ENCODE data around the gene RRM1. TPM values are rescaled to one million over a fixed set of nuclear protein-coding genes. Genes with fewer than 3 reads are reported as not detected.
A peak's percentile ranks its signal among the peaks of the same experiment; 100 is the strongest.
"Not testable (repeated sequence)": the region's sequence is repeated elsewhere in the genome, so short reads cannot be mapped to it uniquely, and the experiment has no call there.

RRM1 gene
- total RNA-seq, 2 donors from 2014 or later, result 79.2 to 102 TPM

DNA sequence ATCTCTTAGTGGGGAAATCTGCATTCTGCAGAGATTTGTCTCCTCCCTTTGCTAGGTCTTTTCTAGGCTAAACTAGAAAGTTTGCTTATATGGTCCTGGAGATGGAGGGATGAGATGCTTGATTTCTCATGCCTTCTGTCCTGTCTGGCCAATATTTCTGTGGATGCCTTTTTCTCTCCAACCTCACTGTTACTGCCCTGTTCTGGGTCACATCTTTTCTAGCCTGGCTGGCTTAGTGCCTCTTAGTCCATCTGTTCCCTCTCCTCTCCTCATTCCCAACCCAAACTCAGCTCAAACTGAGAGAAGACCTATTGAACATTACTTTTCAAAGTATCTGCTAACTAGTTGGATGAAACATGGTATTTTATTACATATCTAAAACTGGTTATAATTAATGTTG, 62.0 kb downstream of the RRM1 start:
- Histone ChIP-seq H3K27ac (ENCODE audit: low read depth, low read length) (no peak overlapping the region), H3K4me1 (ENCODE audit: control insufficient read depth, insufficient read depth, low read length) (no peaks in the 10 kb centered on the region), H3K4me3 (ENCODE audit: low read length) (no peak overlapping the region), H3K9me3 (ENCODE audit: control insufficient read depth, low read length) (no peaks in the 10 kb centered on the region), H3K36me3 (ENCODE audit: control insufficient read depth, insufficient read depth, low read length) (no peaks in the 10 kb centered on the region), H3K27me3 (ENCODE audit: control insufficient read depth, insufficient read depth, low read length, poor library complexity, severe bottlenecking) (peaks cover 15% of the 10 kb centered on the region), H3K9ac (ENCODE audit: extremely low read depth, low read length, poor library complexity, severe bottlenecking) (no peak overlapping the region)
- H3K4me3 Mint-ChIP-seq, result no peak overlapping the region
- H3K36me3 Mint-ChIP-seq (ENCODE audit: low read depth), result no peaks in the 10 kb centered on the region
- no peak overlapping the region for H3K27ac Mint-ChIP-seq
- no peak for DNase-seq
- peaks cover 34% of the 10 kb centered on the region for H3K27me3 Mint-ChIP-seq (ENCODE audit: insufficient read depth)
- H3K9me3 Mint-ChIP-seq, result no peaks in the 10 kb centered on the region
- peaks cover 8% of the 10 kb centered on the region for H3K4me1 Mint-ChIP-seq
- TF ChIP-seq, protein P1, sequence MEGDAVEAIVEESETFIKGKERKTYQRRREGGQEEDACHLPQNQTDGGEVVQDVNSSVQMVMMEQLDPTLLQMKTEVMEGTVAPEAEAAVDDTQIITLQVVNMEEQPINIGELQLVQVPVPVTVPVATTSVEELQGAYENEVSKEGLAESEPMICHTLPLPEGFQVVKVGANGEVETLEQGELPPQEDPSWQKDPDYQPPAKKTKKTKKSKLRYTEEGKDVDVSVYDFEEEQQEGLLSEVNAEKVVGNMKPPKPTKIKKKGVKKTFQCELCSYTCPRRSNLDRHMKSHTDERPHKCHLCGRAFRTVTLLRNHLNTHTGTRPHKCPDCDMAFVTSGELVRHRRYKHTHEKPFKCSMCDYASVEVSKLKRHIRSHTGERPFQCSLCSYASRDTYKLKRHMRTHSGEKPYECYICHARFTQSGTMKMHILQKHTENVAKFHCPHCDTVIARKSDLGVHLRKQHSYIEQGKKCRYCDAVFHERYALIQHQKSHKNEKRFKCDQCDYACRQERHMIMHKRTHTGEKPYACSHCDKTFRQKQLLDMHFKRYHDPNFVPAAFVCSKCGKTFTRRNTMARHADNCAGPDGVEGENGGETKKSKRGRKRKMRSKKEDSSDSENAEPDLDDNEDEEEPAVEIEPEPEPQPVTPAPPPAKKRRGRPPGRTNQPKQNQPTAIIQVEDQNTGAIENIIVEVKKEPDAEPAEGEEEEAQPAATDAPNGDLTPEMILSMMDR (conservative IDR thresholded peaks at IDR 0.05), result no peak

DNA sequence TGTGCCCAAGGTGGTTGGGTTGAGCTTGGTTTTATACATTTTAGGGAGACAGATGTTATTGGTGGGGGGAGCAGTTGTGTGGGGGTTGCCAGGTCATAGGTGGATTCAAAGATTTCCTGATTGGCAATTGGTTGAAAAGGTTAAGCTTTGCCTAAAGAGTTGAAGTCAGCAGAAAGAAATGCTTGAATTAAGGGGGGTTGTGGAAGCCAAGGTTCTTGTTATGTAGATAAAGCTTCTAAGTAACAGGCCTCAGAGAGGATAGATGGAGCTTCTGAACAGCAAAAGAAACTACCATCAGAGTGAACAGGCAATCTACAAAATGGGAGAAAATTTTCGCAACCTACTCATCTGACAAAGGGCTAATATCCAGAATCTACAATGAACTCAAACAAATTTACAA, 64.2 kb downstream of the RRM1 start:
- H3K36me3 ChIP-seq (ENCODE audit: control insufficient read depth, insufficient read depth, low read length); H3K9me3 Mint-ChIP-seq; H3K27ac Mint-ChIP-seq; H3K4me3 Mint-ChIP-seq; H3K9ac ChIP-seq (ENCODE audit: extremely low read depth, low read length, poor library complexity, severe bottlenecking); H3K4me1 ChIP-seq (ENCODE audit: control insufficient read depth, insufficient read depth, low read length); H3K4me1 Mint-ChIP-seq; DNase-seq; H3K9me3 ChIP-seq (ENCODE audit: control insufficient read depth, low read length); H3K27ac ChIP-seq (ENCODE audit: low read depth, low read length); H3K36me3 Mint-ChIP-seq (ENCODE audit: low read depth); H3K4me3 ChIP-seq (ENCODE audit: low read length): not testable (repeated sequence)
- H3K27me3 Mint-ChIP-seq (ENCODE audit: insufficient read depth), result peaks cover 46% of the 10 kb centered on the region
- WGBS, 2 experiments (ENCODE audit: insufficient coverage in 1 of 2, insufficient read length in 1 of 2), result no CpG with 5 or more reads among the region's 1 CpG
- peaks cover 33% of the 10 kb centered on the region for H3K27me3 ChIP-seq (ENCODE audit: control insufficient read depth, insufficient read depth, low read length, poor library complexity, severe bottlenecking)

DNA sequence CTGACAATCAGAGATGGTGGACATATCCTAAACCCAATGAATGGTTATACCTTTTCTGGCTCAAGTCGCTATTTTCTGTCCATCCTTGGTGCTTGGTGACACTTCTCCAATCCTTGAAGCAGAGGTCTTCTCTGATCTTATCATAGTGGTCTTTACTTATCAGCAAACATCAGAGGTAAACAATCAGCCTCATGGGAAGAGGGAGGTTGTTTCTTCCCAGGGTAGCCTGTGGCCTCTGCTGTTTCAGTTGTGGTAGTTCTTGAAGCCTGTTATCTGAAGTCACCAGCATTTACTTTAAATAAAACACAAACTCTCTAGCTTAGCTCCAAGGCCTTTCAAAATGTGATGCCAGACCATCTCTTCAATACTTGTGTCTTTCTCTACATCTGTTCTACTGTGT, 66.7 kb downstream of the RRM1 start:
- Histone ChIP-seq H3K36me3 (ENCODE audit: control insufficient read depth, insufficient read depth, low read length) (no peaks in the 10 kb centered on the region), H3K9me3 (ENCODE audit: control insufficient read depth, low read length) (no peaks in the 10 kb centered on the region), H3K9ac (ENCODE audit: extremely low read depth, low read length, poor library complexity, severe bottlenecking) (no peak overlapping the region), H3K4me1 (ENCODE audit: control insufficient read depth, insufficient read depth, low read length) (no peaks in the 10 kb centered on the region), H3K4me3 (ENCODE audit: low read length) (peak overlapping the region; percentile 32), H3K27me3 (ENCODE audit: control insufficient read depth, insufficient read depth, low read length, poor library complexity, severe bottlenecking) (peaks cover 50% of the 10 kb centered on the region), H3K27ac (ENCODE audit: low read depth, low read length) (no peak overlapping the region)
- WGBS, 2 experiments (ENCODE audit: insufficient coverage in 1 of 2, insufficient read length in 1 of 2), result 97 to 100% methylated on average over 1 of the region's 1 CpG
- Mint-ChIP-seq H3K4me1 (peaks cover 16% of the 10 kb centered on the region), H3K36me3 (ENCODE audit: low read depth) (no peaks in the 10 kb centered on the region), H3K4me3 (no peak overlapping the region), H3K9me3 (no peaks in the 10 kb centered on the region), H3K27ac (no peak overlapping the region), H3K27me3 (ENCODE audit: insufficient read depth) (peaks cover 65% of the 10 kb centered on the region)
- TF ChIP-seq, protein P1 (conservative IDR thresholded peaks at IDR 0.05), result no peak
- no peak for DNase-seq

DNA sequence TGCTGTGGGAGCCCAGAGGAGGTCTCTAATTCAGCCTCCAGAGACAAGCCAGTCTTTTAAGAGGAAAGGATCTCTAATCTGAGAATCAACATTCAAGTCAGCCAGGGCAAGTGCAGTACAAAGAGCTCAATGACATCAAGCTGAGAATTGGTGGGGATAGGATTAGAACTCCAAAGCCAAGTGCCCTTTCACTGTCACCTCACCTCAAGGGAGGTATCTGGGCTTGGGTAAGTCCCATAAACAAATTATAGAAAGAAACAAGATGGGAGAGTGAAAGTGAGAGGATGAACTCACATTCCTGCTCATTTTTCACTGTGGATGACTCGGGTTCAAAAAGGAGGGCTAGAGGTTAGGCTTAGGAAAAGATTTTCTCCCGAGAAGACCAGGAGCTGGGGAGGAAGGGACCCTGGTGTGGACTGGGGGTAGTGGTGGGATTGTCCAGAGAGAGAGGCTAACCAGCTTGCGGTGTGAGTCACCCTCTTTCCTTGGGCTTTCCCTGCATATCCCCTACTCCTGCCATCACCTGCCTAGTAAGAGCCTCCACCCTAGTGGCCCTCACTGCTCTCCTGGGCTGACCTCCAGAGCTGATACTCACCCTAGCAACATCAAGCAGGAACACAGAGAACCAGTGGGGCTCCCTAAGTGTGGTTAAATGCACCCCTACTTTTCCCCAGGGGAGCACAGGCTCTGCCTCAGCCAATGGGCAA, 70.4 kb downstream of the RRM1 start:
- TF ChIP-seq, protein P1 (conservative IDR thresholded peaks at IDR 0.05), result no peak
- no peak for DNase-seq
- Histone ChIP-seq H3K4me3 (ENCODE audit: low read length) (no peak overlapping the region), H3K27ac (ENCODE audit: low read depth, low read length) (no peak overlapping the region), H3K9me3 (ENCODE audit: control insufficient read depth, low read length) (no peaks in the 10 kb centered on the region), H3K9ac (ENCODE audit: extremely low read depth, low read length, poor library complexity, severe bottlenecking) (no peak overlapping the region), H3K36me3 (ENCODE audit: control insufficient read depth, insufficient read depth, low read length) (no peaks in the 10 kb centered on the region), H3K4me1 (ENCODE audit: control insufficient read depth, insufficient read depth, low read length) (no peaks in the 10 kb centered on the region), H3K27me3 (ENCODE audit: control insufficient read depth, insufficient read depth, low read length, poor library complexity, severe bottlenecking) (peaks cover 66% of the 10 kb centered on the region)
- H3K4me3 Mint-ChIP-seq, result no peak overlapping the region
- H3K27me3 Mint-ChIP-seq (ENCODE audit: insufficient read depth), result peaks cover 88% of the 10 kb centered on the region
- no peaks in the 10 kb centered on the region for H3K36me3 Mint-ChIP-seq (ENCODE audit: low read depth)
- H3K4me1 Mint-ChIP-seq, result peaks cover 16% of the 10 kb centered on the region
- WGBS, 2 experiments (ENCODE audit: insufficient coverage in 1 of 2, insufficient read length in 1 of 2), result 96% methylated on average over 3 of the region's 3 CpGs; no CpG with 5 or more reads in 1 of the 2 experiments
- H3K9me3 Mint-ChIP-seq, result peaks cover 13% of the 10 kb centered on the region
- no peak overlapping the region for H3K27ac Mint-ChIP-seq

All from endodermal cell (in vitro differentiated cells).